ENCODE measurements around the gene SPOCK3. TPM values are rescaled to one million over a fixed set of nuclear protein-coding genes. Genes with fewer than 3 reads are reported as not detected.

SPOCK3 gene
- total RNA-seq, 2 donors from 2014 or later, result 18.1 to 22.8 TPM

- 97% methylated on average over 1 of the region's 1 CpG for WGBS
- TF ChIP-seq POLR2AphosphoS5 (IDR thresholded peaks at IDR 0.05), result no peak
- no peak for TF ChIP-seq CTCF (IDR thresholded peaks at IDR 0.05)
- no peak for TF ChIP-seq POLR2A (IDR thresholded peaks at IDR 0.05)
- intact Hi-C loops (cut with DNase I), result no loop called here
- Histone ChIP-seq H3K4me1 (replicated peaks) (no peaks in the 10 kb centered on the region), H3K27me3 (replicated peaks; ENCODE audit: insufficient read depth) (no peaks in the 10 kb centered on the region), H3K36me3 (no peaks in the 10 kb centered on the region), H3K27ac (no peak overlapping the region), H3K4me3 (no peak overlapping the region), H3K9me3 (no peaks in the 10 kb centered on the region)
- no peak for DNase-seq (ENCODE audit: low spot score)
Measured at GRCh38 chr4:166895771-166896170, 338.5 kb downstream of the SPOCK3 start.

- no peaks in the 10 kb centered on the region for H3K36me3 ChIP-seq
- H3K4me3 ChIP-seq, result no peak overlapping the region
- no peaks in the 10 kb centered on the region for H3K4me1 ChIP-seq (replicated peaks)
- no peaks in the 10 kb centered on the region for H3K27me3 ChIP-seq (replicated peaks; ENCODE audit: insufficient read depth)
- TF ChIP-seq POLR2A (IDR thresholded peaks at IDR 0.05), result no peak
- no peak overlapping the region for H3K27ac ChIP-seq
- WGBS, result 96% methylated on average over 1 of the region's 1 CpG
- H3K9me3 ChIP-seq, result no peaks in the 10 kb centered on the region
- intact Hi-C loops (cut with DNase I), result no loop called here
- no peak for DNase-seq (ENCODE audit: low spot score)
Measured at GRCh38 chr4:166887457-166887856, 346.8 kb downstream of the SPOCK3 start.

- intact Hi-C loops (cut with DNase I), result no loop called here
- Histone ChIP-seq H3K27ac (no peak overlapping the region), H3K36me3 (no peaks in the 10 kb centered on the region), H3K4me3 (no peak overlapping the region), H3K27me3 (replicated peaks; ENCODE audit: insufficient read depth) (no peaks in the 10 kb centered on the region), H3K4me1 (replicated peaks) (no peaks in the 10 kb centered on the region), H3K9me3 (no peaks in the 10 kb centered on the region)
- WGBS, result 84% methylated on average over 2 of the region's 2 CpGs
- DNase-seq (ENCODE audit: low spot score), result no peak
- TF ChIP-seq POLR2AphosphoS5 (IDR thresholded peaks at IDR 0.05), result no peak
- TF ChIP-seq POLR2A (IDR thresholded peaks at IDR 0.05), result no peak
- TF ChIP-seq CTCF (IDR thresholded peaks at IDR 0.05), result no peak
Measured at GRCh38 chr4:166886718-166887117, 347.6 kb downstream of the SPOCK3 start.

- Histone ChIP-seq H3K27me3 (replicated peaks; ENCODE audit: insufficient read depth) (no peaks in the 10 kb centered on the region), H3K4me1 (replicated peaks) (no peaks in the 10 kb centered on the region), H3K36me3 (no peaks in the 10 kb centered on the region), H3K27ac (no peak overlapping the region), H3K9me3 (no peaks in the 10 kb centered on the region), H3K4me3 (no peak overlapping the region)
- TF ChIP-seq CTCF (IDR thresholded peaks at IDR 0.05) (no peak), POLR2A (IDR thresholded peaks at IDR 0.05) (no peak), POLR2AphosphoS5 (IDR thresholded peaks at IDR 0.05) (no peak)
- WGBS, result 50% methylated on average over 2 of the region's 2 CpGs
- intact Hi-C loops (cut with DNase I), result no loop called here
- DNase-seq (ENCODE audit: low spot score), result no peak
Measured at GRCh38 chr4:166882221-166882620, 352.1 kb downstream of the SPOCK3 start.

GRCh38 chr4:166875821-166876220, 358.5 kb downstream of the SPOCK3 start:
- no peak for TF ChIP-seq CTCF (IDR thresholded peaks at IDR 0.05)
- TF ChIP-seq POLR2AphosphoS5 (IDR thresholded peaks at IDR 0.05), result no peak
- TF ChIP-seq POLR2A (IDR thresholded peaks at IDR 0.05), result no peak
- Histone ChIP-seq H3K4me3 (no peak overlapping the region), H3K36me3 (no peaks in the 10 kb centered on the region), H3K27me3 (replicated peaks; ENCODE audit: insufficient read depth) (no peaks in the 10 kb centered on the region), H3K4me1 (replicated peaks) (no peaks in the 10 kb centered on the region), H3K27ac (no peak overlapping the region), H3K9me3 (no peaks in the 10 kb centered on the region)
- 54% methylated on average over 5 of the region's 5 CpGs for WGBS
- no peak for DNase-seq (ENCODE audit: low spot score)
- intact Hi-C loops (cut with DNase I), result no loop called here

Data from prostate gland (tissue), 2 donors.